GM23338 (cell line): ENCODE measurements around the gene TRAK1. TPM values are rescaled to one million over a fixed set of nuclear protein-coding genes. Genes with fewer than 3 reads are reported as not detected.

ENCODE experiments used
- ATAC-seq: fragments of 200-7000 bp; cut with Tn5 transposase; 3 replicates; pipeline ENCODE4 v1.9.1; 2020
- DNase-seq: peaks from one replicate; pipeline ENCODE4 v3.0.0-alpha.2; 2015; ENCODE audit warnings: low spot score
- H2AFZ ChIP-seq: fragments of 200-600 bp; sonication (generic); 2 replicates; pipeline ENCODE4 v1.8.0; 2016; ENCODE audit warnings: antibody characterized with exemption, mild to moderate bottlenecking, moderate library complexity
- H3F3A ChIP-seq: fragments of 200-600 bp; sonication (generic); replicated peaks from 2 replicates; pipeline ENCODE4 v1.8.0; 2017; ENCODE audit warnings: antibody characterized with exemption, mixed run types, low read depth
- H3K27ac ChIP-seq: fragments of 200-600 bp; sonication (generic); 2 replicates; pipeline ENCODE4 v1.6.1; 2016; ENCODE audit warnings: low read depth
- H3K27me3 ChIP-seq: fragments of 200-600 bp; sonication (generic); 2 replicates; pipeline ENCODE4 v1.8.0; 2016; ENCODE audit warnings: mild to moderate bottlenecking, mixed run types, moderate library complexity; ENCODE audit not compliant: insufficient read depth
- H3K36me3 ChIP-seq: fragments of 200-600 bp; sonication (generic); 2 replicates; pipeline ENCODE4 v1.8.0; 2016; ENCODE audit warnings: mild to moderate bottlenecking; ENCODE audit not compliant: insufficient read depth
- H3K4me1 ChIP-seq: fragments of 200-600 bp; sonication (generic); 2 replicates; pipeline ENCODE4 v1.8.0; 2016; ENCODE audit warnings: mild to moderate bottlenecking, moderate library complexity; ENCODE audit not compliant: insufficient read depth
- H3K4me2 ChIP-seq: fragments of 200-600 bp; sonication (generic); 2 replicates; pipeline ENCODE4 v1.7.1; 2017; ENCODE audit warnings: mixed run types
- H3K4me3 ChIP-seq: fragments of 200-600 bp; sonication (generic); 2 replicates; pipeline ENCODE4 v1.6.1; 2016; ENCODE audit warnings: mixed run types
- H3K79me2 ChIP-seq: fragments of 200-600 bp; sonication (generic); replicated peaks from 2 replicates; pipeline ENCODE4 v1.8.0; 2017; ENCODE audit warnings: mild to moderate bottlenecking; ENCODE audit not compliant: insufficient read depth
- H3K9me2 ChIP-seq: fragments of 200-600 bp; sonication (generic); 2 replicates; pipeline ENCODE4 v1.8.0; 2017; ENCODE audit not compliant: insufficient read depth
- H4K20me1 ChIP-seq: fragments of 200-600 bp; sonication (generic); replicated peaks from 2 replicates; pipeline ENCODE4 v1.8.0; 2017; ENCODE audit warnings: mild to moderate bottlenecking; ENCODE audit not compliant: insufficient read depth
- H3K27ac Mint-ChIP-seq: 2 replicates; pipeline ENCODE4 v1.8.0; 2020; ENCODE audit warnings: inconsistent platforms, mild to moderate bottlenecking, moderate library complexity, mixed read lengths
- H3K27me3 Mint-ChIP-seq: 3 replicates; pipeline ENCODE4 v1.8.0; 2022; ENCODE audit warnings: low read depth, mild to moderate bottlenecking, moderate library complexity, mixed read lengths, inconsistent platforms; ENCODE audit not compliant: insufficient read depth, poor library complexity
- H3K36me3 Mint-ChIP-seq: 3 replicates; pipeline ENCODE4 v1.8.0; 2021; ENCODE audit warnings: low read depth, mild to moderate bottlenecking, inconsistent platforms, moderate library complexity, mixed read lengths
- H3K4me1 Mint-ChIP-seq: 3 replicates; pipeline ENCODE4 v1.8.0; 2020; ENCODE audit warnings: mild to moderate bottlenecking, inconsistent platforms, mixed read lengths
- H3K4me3 Mint-ChIP-seq: 3 replicates; pipeline ENCODE4 v1.8.0; 2021; ENCODE audit warnings: moderate library complexity, mild to moderate bottlenecking, inconsistent platforms, mixed read lengths
- H3K9me3 Mint-ChIP-seq: 3 replicates; pipeline ENCODE4 v1.8.0; 2020; ENCODE audit warnings: moderate library complexity, mild to moderate bottlenecking, inconsistent platforms, mixed read lengths
- CREB1 ChIP-seq: fragments of 250-450 bp; sonication (Bioruptor Pico); IDR thresholded peaks from 2 replicates; pipeline ENCODE4 v1.5.0; 2020; ENCODE audit warnings: low read depth, mild to moderate bottlenecking, moderate library complexity
- EZH2phosphoT487 ChIP-seq: fragments of 200-600 bp; sonication (generic); IDR thresholded peaks from one replicate; pipeline ENCODE4 v1.8.1; 2018; ENCODE audit warnings: antibody characterized with exemption; ENCODE audit not compliant: unreplicated experiment
- JUNB ChIP-seq: IDR thresholded peaks from one replicate; pipeline ENCODE4 v1.6.1; 2016; ENCODE audit warnings: antibody characterized with exemption; ENCODE audit not compliant: unreplicated experiment
- NANOG ChIP-seq: IDR thresholded peaks from 2 replicates; pipeline ENCODE4 v1.6.1; 2016; ENCODE audit warnings: antibody characterized with exemption, borderline replicate concordance
- POLR2AphosphoS5 ChIP-seq: IDR thresholded peaks from 2 replicates; pipeline ENCODE4 v1.6.1; 2016; ENCODE audit warnings: antibody characterized with exemption, low read depth
- STAT1 ChIP-seq: IDR thresholded peaks from one replicate; pipeline ENCODE4 v1.6.1; 2016; ENCODE audit warnings: antibody characterized with exemption; ENCODE audit not compliant: unreplicated experiment
- ZNF114 ChIP-seq: fragments of 250-450 bp; sonication (Bioruptor Pico); IDR thresholded peaks from 2 replicates; pipeline ENCODE4 v1.5.0; 2020; ENCODE audit warnings: mild to moderate bottlenecking, moderate library complexity
- ZNF331 ChIP-seq: fragments of 250-450 bp; sonication (Bioruptor Pico); IDR thresholded peaks from 2 replicates; pipeline ENCODE4 v1.5.0; 2020; ENCODE audit warnings: low read depth, mild to moderate bottlenecking, moderate library complexity
- polyA plus RNA-seq: library from polyadenylated mRNA; unstranded; fragments of >200 nt; fragmentation: Nextera tagmentation; extraction: Ambion mirVana; gene quantifications from 2 replicates; pipeline ENCODE4 v1.2.1, GENCODE V29; 2016
- total RNA-seq: library from RNA; depleted of rRNA; stranded (reverse); fragments of >200 nt; shearing (Covaris generic); gene quantifications from 2 replicates; pipeline ENCODE4 v1.2.3, GENCODE V29; 2014
- TF ChIP-seq, protein P1 (sequence below), 2 experiments: fragments of 200-600 bp in 1 of 2; sonication (generic) in 1 of 2; conservative IDR thresholded peaks; 2 replicates each; pipeline versions ENCODE4 v1.5.1 to v1.6.1; 2016 to 2017; ENCODE audit warnings: antibody characterized with exemption in 2 of 2, low read depth in 2 of 2, mild to moderate bottlenecking in 2 of 2, moderate library complexity in 1 of 2
- TF ChIP-seq, protein P2 (sequence below): IDR thresholded peaks from one replicate; pipeline ENCODE4 v1.6.1; 2018; ENCODE audit warnings: antibody characterized with exemption; ENCODE audit not compliant: unreplicated experiment
- TF ChIP-seq, protein P3 (sequence below): IDR thresholded peaks from 2 replicates; pipeline ENCODE4 v1.6.1; 2016; ENCODE audit warnings: antibody characterized with exemption
- TF ChIP-seq, protein P4 (sequence below): fragments of 250-450 bp; sonication (Bioruptor Pico); IDR thresholded peaks from 2 replicates; pipeline ENCODE4 v1.5.0; 2020; ENCODE audit warnings: mild to moderate bottlenecking, moderate library complexity

The TRAK1 gene
- total and polyA plus RNA-seq, 2 experiments from 2014 or later: 13.4 to 47.4 TPM

DNA sequence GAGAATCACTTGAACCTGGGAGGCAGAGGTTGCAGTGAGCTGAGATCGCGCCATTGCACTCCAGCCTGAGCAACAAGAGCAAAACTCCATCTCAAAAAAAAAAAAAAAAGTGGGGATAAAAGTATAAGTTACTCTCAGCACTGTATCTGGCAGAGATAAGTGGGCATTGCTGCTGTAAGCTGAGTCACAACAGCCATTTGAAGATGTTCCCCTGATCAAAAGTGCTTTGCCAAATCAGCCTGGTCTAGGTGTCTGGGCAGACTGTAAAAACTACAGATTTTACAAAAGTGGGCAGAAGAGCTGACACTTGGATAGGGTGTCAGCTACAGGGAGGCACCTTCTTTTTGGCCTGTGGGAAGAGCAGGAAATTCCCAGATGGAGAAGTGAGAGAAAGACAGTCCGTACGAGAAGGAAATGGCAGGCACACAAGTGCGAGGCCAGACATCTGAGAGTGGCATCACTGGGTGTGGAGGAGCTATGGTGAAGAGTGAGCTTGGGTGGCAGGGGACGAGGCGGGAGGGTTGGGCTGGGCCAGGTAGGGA, 78.5 kb downstream of the TRAK1 start:
- TF ChIP-seq CREB1 (CRISPR knock-in tag) (no peak), EZH2phosphoT487 (no peak), STAT1 (no peak), JUNB (no peak), POLR2AphosphoS5 (no peak), ZNF114 (no peak), ZNF331 (no peak), NANOG (no peak)
- TF ChIP-seq, protein P1, sequence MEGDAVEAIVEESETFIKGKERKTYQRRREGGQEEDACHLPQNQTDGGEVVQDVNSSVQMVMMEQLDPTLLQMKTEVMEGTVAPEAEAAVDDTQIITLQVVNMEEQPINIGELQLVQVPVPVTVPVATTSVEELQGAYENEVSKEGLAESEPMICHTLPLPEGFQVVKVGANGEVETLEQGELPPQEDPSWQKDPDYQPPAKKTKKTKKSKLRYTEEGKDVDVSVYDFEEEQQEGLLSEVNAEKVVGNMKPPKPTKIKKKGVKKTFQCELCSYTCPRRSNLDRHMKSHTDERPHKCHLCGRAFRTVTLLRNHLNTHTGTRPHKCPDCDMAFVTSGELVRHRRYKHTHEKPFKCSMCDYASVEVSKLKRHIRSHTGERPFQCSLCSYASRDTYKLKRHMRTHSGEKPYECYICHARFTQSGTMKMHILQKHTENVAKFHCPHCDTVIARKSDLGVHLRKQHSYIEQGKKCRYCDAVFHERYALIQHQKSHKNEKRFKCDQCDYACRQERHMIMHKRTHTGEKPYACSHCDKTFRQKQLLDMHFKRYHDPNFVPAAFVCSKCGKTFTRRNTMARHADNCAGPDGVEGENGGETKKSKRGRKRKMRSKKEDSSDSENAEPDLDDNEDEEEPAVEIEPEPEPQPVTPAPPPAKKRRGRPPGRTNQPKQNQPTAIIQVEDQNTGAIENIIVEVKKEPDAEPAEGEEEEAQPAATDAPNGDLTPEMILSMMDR (conservative IDR thresholded peaks at IDR 0.05; ENCODE audit: low read depth in 2 of 2): no peak
- TF ChIP-seq, protein P2, sequence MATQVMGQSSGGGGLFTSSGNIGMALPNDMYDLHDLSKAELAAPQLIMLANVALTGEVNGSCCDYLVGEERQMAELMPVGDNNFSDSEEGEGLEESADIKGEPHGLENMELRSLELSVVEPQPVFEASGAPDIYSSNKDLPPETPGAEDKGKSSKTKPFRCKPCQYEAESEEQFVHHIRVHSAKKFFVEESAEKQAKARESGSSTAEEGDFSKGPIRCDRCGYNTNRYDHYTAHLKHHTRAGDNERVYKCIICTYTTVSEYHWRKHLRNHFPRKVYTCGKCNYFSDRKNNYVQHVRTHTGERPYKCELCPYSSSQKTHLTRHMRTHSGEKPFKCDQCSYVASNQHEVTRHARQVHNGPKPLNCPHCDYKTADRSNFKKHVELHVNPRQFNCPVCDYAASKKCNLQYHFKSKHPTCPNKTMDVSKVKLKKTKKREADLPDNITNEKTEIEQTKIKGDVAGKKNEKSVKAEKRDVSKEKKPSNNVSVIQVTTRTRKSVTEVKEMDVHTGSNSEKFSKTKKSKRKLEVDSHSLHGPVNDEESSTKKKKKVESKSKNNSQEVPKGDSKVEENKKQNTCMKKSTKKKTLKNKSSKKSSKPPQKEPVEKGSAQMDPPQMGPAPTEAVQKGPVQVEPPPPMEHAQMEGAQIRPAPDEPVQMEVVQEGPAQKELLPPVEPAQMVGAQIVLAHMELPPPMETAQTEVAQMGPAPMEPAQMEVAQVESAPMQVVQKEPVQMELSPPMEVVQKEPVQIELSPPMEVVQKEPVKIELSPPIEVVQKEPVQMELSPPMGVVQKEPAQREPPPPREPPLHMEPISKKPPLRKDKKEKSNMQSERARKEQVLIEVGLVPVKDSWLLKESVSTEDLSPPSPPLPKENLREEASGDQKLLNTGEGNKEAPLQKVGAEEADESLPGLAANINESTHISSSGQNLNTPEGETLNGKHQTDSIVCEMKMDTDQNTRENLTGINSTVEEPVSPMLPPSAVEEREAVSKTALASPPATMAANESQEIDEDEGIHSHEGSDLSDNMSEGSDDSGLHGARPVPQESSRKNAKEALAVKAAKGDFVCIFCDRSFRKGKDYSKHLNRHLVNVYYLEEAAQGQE: no peak
- TF ChIP-seq, protein P3, sequence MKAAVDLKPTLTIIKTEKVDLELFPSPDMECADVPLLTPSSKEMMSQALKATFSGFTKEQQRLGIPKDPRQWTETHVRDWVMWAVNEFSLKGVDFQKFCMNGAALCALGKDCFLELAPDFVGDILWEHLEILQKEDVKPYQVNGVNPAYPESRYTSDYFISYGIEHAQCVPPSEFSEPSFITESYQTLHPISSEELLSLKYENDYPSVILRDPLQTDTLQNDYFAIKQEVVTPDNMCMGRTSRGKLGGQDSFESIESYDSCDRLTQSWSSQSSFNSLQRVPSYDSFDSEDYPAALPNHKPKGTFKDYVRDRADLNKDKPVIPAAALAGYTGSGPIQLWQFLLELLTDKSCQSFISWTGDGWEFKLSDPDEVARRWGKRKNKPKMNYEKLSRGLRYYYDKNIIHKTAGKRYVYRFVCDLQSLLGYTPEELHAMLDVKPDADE: no peak
- TF ChIP-seq, protein P4, sequence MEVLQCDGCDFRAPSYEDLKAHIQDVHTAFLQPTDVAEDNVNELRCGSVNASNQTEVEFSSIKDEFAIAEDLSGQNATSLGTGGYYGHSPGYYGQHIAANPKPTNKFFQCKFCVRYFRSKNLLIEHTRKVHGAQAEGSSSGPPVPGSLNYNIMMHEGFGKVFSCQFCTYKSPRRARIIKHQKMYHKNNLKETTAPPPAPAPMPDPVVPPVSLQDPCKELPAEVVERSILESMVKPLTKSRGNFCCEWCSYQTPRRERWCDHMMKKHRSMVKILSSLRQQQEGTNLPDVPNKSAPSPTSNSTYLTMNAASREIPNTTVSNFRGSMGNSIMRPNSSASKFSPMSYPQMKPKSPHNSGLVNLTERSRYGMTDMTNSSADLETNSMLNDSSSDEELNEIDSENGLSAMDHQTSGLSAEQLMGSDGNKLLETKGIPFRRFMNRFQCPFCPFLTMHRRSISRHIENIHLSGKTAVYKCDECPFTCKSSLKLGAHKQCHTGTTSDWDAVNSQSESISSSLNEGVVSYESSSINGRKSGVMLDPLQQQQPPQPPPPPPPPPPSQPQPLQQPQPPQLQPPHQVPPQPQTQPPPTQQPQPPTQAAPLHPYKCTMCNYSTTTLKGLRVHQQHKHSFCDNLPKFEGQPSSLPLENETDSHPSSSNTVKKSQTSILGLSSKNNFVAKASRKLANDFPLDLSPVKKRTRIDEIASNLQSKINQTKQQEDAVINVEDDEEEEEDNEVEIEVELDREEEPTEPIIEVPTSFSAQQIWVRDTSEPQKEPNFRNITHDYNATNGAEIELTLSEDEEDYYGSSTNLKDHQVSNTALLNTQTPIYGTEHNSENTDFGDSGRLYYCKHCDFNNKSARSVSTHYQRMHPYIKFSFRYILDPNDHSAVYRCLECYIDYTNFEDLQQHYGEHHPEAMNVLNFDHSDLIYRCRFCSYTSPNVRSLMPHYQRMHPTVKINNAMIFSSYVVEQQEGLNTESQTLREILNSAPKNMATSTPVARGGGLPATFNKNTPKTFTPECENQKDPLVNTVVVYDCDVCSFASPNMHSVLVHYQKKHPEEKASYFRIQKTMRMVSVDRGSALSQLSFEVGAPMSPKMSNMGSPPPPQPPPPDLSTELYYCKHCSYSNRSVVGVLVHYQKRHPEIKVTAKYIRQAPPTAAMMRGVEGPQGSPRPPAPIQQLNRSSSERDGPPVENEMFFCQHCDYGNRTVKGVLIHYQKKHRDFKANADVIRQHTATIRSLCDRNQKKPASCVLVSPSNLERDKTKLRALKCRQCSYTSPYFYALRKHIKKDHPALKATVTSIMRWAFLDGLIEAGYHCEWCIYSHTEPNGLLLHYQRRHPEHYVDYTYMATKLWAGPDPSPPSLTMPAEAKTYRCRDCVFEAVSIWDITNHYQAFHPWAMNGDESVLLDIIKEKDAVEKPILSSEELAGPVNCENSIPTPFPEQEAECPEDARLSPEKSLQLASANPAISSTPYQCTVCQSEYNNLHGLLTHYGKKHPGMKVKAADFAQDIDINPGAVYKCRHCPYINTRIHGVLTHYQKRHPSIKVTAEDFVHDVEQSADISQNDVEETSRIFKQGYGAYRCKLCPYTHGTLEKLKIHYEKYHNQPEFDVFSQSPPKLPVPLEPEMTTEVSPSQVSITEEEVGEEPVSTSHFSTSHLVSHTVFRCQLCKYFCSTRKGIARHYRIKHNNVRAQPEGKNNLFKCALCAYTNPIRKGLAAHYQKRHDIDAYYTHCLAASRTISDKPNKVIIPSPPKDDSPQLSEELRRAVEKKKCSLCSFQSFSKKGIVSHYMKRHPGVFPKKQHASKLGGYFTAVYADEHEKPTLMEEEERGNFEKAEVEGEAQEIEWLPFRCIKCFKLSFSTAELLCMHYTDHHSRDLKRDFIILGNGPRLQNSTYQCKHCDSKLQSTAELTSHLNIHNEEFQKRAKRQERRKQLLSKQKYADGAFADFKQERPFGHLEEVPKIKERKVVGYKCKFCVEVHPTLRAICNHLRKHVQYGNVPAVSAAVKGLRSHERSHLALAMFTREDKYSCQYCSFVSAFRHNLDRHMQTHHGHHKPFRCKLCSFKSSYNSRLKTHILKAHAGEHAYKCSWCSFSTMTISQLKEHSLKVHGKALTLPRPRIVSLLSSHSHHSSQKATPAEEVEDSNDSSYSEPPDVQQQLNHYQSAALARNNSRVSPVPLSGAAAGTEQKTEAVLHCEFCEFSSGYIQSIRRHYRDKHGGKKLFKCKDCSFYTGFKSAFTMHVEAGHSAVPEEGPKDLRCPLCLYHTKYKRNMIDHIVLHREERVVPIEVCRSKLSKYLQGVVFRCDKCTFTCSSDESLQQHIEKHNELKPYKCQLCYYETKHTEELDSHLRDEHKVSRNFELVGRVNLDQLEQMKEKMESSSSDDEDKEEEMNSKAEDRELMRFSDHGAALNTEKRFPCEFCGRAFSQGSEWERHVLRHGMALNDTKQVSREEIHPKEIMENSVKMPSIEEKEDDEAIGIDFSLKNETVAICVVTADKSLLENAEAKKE (CRISPR knock-in tag): no peak
- ATAC-seq: no peak
- H2AFZ ChIP-seq: no peak overlapping the region
- H3K27ac ChIP-seq: no peak overlapping the region
- no peaks in the 10 kb centered on the region for H3K9me2 ChIP-seq
- H3K4me3 ChIP-seq: no peak overlapping the region
- no peak overlapping the region for H3K4me2 ChIP-seq
- peaks cover 86% of the 10 kb centered on the region for H3K79me2 ChIP-seq
- no peaks in the 10 kb centered on the region; the same call in 1 of the 2 replicates for H3K4me1 ChIP-seq
- H3K4me3 Mint-ChIP-seq: no peak overlapping the region
- no peaks in the 10 kb centered on the region for H3K27me3 ChIP-seq
- no peak for DNase-seq
- peaks cover 8% of the 10 kb centered on the region for H4K20me1 ChIP-seq
- H3K27me3 Mint-ChIP-seq: peaks cover 4% of the 10 kb centered on the region
- H3K27ac Mint-ChIP-seq: no peak overlapping the region
- H3K36me3 Mint-ChIP-seq: no peaks in the 10 kb centered on the region
- H3K9me3 Mint-ChIP-seq: no peaks in the 10 kb centered on the region
- H3K4me1 Mint-ChIP-seq: 0 out of 3 replicates have a peak, but pooled peaks cover 3% of the 10 kb centered on the region
- H3F3A ChIP-seq: no peaks in the 10 kb centered on the region
- no peaks in the 10 kb centered on the region for H3K36me3 ChIP-seq
